CD4-positive, alpha-beta T cell treated with Interferon alpha-2 for 1 hour (primary cell): ENCODE measurements around the gene GALNT9.

ENCODE experiments used
- DNase-seq, 2 donors: peaks; one replicate each; pipeline ENCODE4 v3.0.0-alpha.2; 2020 to 2022

The GALNT9 gene

DNA sequence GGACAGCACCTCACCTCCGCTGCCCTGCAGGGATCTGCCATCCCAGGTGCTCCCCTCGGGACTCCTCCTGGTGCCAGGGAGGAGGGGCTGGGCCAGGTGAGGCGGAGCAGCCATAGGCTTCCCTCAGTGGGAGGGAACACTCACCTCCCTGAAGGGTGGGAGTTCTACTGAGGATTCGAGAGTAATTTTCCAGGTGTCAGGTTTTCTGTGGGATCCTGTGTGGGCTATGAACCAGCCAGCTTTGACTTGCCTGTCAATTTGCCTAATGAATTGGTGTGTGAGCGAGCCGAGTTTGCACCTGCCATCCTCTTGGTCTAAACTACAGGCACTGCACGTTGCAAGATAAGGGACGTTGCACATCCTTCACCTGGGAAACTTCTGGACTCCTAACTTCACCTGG is 134.8 kb downstream of the GALNT9 start:
- no peak for DNase-seq

DNA sequence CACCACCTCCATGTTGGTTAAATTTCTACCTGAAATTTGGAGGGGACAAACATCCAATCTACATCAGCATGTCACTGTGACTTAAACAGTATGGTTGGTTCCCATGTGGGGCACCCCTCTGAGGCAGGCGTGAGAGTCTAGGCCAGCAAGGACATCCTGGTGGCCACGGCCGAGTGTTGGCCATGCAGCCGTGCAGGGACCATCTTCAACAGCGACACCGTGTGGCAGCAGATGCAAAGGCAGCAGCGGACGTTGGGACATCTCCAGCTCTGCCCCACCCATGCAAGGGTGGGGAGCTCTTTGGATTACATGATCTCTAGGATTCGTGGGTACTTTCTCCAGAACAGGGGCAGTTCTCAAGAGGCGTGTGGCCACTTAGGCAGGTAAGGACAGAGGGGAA is 135.3 kb downstream of the GALNT9 start:
- DNase-seq: no peak

- no peak for DNase-seq
Observed at GRCh38 chr12:132191715-132192553, 137.5 kb downstream of the GALNT9 start.

DNA sequence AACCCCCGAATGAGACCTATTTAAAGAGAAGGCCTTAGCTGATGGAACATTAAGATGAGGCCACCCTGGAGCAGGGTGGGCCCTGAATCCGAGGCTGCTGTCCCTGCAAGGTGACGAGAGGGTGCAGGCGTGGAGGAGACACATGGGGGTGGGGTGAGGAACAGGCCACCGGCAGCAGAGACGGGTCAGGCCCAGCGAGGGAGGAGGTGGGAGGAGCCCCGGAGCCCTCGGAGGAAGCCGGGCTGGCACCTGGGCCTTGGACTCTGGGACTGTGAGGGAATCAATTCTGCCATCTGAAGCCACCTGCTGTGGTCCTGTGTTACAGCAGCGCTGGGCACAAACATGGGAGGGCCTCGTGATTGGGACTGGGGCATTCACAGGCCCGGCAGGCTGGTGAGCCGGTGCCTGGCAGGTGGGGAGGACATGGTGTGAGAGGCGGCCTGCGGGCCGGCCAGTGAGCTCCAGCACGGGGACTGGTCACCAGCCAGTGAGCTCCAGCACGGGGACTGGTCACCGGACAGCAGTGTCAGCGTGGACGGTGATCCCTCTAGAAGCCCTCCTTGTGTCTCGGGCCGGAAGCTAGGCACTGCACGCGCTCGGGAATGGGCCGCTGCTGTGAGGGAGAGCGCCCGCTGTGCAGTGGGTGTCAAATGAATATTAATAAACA is 138.4 kb downstream of the GALNT9 start:
- DNase-seq: no peak

- no peak for DNase-seq
Observed at GRCh38 chr12:132190012-132190755, 139.2 kb downstream of the GALNT9 start.

DNA sequence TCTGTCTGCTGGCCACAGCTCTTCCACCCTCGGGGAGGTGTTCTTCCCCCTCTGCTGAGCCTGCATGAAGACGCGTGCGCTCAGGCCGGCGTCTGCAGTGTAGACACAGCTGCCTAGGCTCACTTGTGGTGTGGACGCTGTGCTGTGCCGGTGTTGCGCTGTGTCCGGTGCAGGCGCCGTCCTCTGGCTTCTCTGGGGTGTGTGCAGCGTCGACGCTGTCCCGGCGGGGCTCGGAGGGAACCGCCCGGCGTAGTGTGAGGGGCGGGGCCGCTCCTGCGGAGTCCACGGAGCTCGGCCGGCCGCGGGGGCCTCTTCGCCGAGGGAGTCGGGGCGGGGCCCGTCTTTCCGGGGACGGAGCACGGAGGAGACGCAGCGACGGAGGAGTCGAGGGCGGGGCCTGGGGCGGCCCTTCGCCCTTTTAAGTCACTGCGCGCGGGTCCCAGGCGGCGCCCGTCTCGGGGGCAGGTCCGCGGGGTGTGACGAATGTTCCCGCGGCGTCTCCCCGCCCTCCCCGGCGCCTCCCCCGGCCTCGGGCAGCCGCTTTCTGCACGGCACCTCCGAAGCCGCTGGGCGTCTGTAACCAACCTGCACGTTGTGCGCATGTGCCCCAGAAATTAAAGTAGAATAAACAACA is 139.9 kb downstream of the GALNT9 start:
- DNase-seq: peak; percentile 94 to 97

DNA sequence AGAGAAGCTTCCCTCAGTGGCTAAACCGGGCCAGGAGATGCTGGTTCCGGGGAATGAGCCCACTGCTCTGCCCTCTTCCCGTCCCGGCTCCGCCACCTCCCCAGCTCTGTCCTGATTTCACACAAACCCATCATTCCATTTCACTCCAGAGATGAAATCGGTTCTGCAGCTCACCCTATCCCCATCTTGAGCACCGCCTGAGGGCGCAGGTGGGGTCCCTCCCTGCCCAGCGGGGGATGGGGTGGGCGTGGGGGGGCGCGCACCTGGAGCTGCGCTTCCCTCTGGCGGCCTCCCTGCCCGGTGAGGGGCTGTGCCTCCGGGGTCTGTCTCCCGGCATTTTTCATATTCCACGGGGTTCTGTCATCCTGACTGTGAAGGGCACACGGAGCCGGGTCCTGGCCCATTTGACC is 140.5 kb downstream of the GALNT9 start:
- no peak for DNase-seq

DNA sequence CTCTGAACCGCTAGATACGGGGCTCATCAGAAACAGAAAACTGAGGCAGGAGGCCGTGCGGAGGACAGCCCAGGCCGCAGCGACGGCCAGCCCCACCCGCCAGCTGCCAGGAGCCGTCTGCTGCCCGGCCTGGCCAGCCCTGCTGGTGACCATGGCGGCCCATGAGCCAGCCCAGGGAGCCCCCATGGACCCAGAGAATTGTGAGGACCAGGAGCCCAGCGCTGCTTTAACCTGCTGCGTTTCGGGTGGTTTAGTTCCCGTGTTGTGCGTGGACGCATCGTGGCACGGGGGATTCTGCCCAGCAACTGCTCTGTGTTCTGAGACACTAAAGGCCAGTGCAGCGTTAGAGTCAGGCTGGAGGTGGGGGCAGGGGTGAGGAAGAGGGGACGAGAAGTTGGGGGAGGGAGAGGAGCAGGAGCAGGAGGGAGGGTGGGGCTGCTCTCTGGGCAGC is 140.9 kb downstream of the GALNT9 start:
- no peak for DNase-seq

- no peak for DNase-seq
Observed at GRCh38 chr12:132187646-132188450, 141.5 kb downstream of the GALNT9 start.

DNA sequence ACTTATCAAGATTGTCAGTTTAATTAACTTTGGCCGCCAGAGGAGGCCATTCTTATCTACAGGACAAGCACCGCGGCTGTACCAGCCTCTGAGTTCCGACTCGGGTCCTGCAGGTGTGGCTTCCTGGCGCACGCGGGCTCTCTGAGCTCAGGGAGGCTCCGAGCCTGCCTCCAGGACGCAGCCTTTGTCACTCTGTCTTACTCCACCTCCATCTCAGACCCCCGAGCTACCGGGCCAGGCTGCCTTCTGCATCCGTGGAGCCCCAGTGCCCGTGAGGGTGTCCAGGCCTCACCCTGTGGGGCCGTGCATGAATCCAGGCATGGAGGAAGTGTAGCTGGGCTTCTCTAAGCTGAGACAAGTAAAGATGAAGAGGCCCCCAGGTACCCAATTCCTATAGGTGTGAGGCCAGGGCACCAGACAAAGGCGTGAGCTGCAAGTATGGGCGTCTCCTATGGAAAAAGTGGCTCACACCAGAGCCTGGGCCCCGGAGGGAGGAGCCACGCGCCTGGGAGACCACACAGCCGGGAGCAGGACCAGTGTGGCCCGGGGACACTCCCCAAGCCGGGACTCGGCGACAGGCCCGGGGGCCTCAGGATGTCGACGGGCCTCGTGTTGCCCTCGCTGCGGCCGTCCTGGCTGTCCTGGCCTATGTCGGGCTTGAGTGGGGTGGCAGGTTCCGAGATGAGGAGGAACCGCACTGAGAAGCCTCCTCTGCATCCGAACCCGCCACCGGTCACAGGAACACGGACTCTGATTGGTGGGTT is 142.3 kb downstream of the GALNT9 start:
- no peak for DNase-seq

DNA sequence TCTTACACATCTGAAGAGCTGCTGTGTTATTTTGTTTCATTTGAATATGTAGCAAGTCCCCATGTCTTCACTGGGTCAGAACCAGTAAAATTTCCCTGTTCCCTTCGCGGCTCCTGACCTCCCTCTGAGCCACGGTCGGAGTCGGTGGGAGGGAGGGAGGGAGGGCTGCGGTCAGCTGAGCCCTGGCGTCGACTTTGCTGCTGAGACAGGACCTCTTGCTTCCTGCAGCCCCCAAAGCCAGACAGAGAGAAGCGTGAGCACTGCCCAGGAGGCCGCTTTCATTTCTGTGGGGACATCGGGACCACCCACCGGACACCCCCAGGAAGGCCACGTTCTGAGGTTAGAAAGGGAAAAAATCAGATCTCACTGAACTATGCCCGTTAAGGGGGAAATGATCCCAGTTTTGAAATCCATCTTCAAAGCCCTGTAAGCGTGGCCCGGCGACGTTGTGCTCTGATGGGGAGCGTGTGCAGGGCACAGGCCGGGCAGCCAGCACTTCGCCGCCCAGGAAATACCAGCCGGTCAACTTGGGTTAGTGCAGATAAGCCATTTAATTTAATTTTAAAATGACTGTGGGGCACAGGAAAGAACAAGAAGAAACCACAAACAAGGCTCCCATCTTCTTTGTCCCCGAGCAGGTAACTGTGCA is 143.1 kb downstream of the GALNT9 start:
- peak in 1 of 2 donors; percentile 21 for DNase-seq

- peak; percentile 25 to 60 for DNase-seq
Observed at GRCh38 chr12:132185705-132186104, 143.7 kb downstream of the GALNT9 start.

- DNase-seq: no peak
Observed at GRCh38 chr12:132182711-132183365, 146.6 kb downstream of the GALNT9 start.

- DNase-seq: no peak
Observed at GRCh38 chr12:132182206-132182710, 147.1 kb downstream of the GALNT9 start.

GRCh38 chr12:132181570-132182200 is 147.7 kb downstream of the GALNT9 start:
- no peak for DNase-seq

GRCh38 chr12:132180648-132181546 is 148.5 kb downstream of the GALNT9 start:
- DNase-seq: no peak

- no peak for DNase-seq
Observed at GRCh38 chr12:132179431-132180362, 149.7 kb downstream of the GALNT9 start.
